HepG2 (cell line): ENCODE measurements around the gene TLN1. TPM values are rescaled to one million over a fixed set of nuclear protein-coding genes. Genes with fewer than 3 reads are reported as not detected.

Experiments used
- ATM ChIP-seq: fragments of 450-650 bp; IDR thresholded peaks from 2 replicates; pipeline ENCODE4 v1.7.1; 2017; ENCODE audit warnings: mild to moderate bottlenecking, borderline replicate concordance
- CEBPG ChIP-seq: IDR thresholded peaks from 2 replicates; pipeline ENCODE4 v1.6.1; 2016
- CSRNP2 ChIP-seq: sonication (generic); formaldehyde crosslinking; conservative IDR thresholded peaks from 2 replicates; pipeline ENCODE4 v1.8.0; 2022; ENCODE audit warnings: low read depth, missing genetic modification reagents
- FOXJ3 ChIP-seq: sonication (generic); formaldehyde crosslinking; IDR thresholded peaks from 2 replicates; pipeline ENCODE4 v1.4.0; 2020; ENCODE audit warnings: missing genetic modification reagents, mild to moderate bottlenecking, borderline replicate concordance
- FOXO1 ChIP-seq: sonication (generic); formaldehyde crosslinking; IDR thresholded peaks from 2 replicates; pipeline ENCODE4 v1.4.0; 2020; ENCODE audit warnings: missing genetic modification reagents
- GABPA ChIP-seq, 2 experiments: IDR thresholded peaks; 2 replicates each; pipeline ENCODE4 v1.6.1; 2011 to 2016; ENCODE audit warnings: low read depth in 2 of 2, low read length in 1 of 2, missing biosample characterization in 1 of 2, missing genetic modification characterization in 1 of 2
- GABPB1 ChIP-seq: IDR thresholded peaks from 2 replicates; pipeline ENCODE4 v1.6.1; 2016; ENCODE audit warnings: mild to moderate bottlenecking, missing genetic modification reagents, moderate library complexity, missing compliant biosample characterization
- HES4 ChIP-seq: sonication (generic); formaldehyde crosslinking; IDR thresholded peaks from 2 replicates; pipeline ENCODE4 v1.9.0; 2021; ENCODE audit warnings: mild to moderate bottlenecking, missing genetic modification reagents, borderline replicate concordance
- HIVEP1 ChIP-seq: sonication (generic); formaldehyde crosslinking; IDR thresholded peaks from 2 replicates; pipeline ENCODE4 v1.4.0; 2020; ENCODE audit warnings: mild to moderate bottlenecking, missing genetic modification reagents
- HNRNPK ChIP-seq: fragments of 200-400 bp; formaldehyde crosslinking; IDR thresholded peaks from 2 replicates; pipeline ENCODE4 v1.6.1; 2018; ENCODE audit warnings: low read length, low read depth, moderate library complexity, mild to moderate bottlenecking; ENCODE audit not compliant: poor library complexity, severe bottlenecking
- MAZ ChIP-seq, 2 experiments: sonication (generic) in 1 of 2; formaldehyde crosslinking in 1 of 2; IDR thresholded peaks; 2 replicates each; pipeline versions ENCODE4 v1.5.0 to v1.6.1; 2012 to 2020; ENCODE audit warnings: low read depth in 2 of 2, mild to moderate bottlenecking in 2 of 2, borderline replicate concordance in 1 of 2, improper control_type of control experiment in 1 of 2, low read length in 1 of 2, missing genetic modification reagents in 1 of 2, moderate library complexity in 1 of 2
- MEIS2 ChIP-seq: sonication (generic); formaldehyde crosslinking; IDR thresholded peaks from 2 replicates; pipeline ENCODE4 v1.9.0; 2021; ENCODE audit warnings: mild to moderate bottlenecking, missing genetic modification reagents
- MTA3 ChIP-seq: sonication (generic); formaldehyde crosslinking; IDR thresholded peaks from 2 replicates; pipeline ENCODE4 v1.4.0; 2020; ENCODE audit warnings: missing genetic modification reagents
- PITX1 ChIP-seq: sonication (generic); formaldehyde crosslinking; IDR thresholded peaks from 2 replicates; pipeline ENCODE4 v1.5.1; 2020; ENCODE audit warnings: mild to moderate bottlenecking, missing genetic modification reagents
- REPIN1 ChIP-seq: sonication (generic); formaldehyde crosslinking; IDR thresholded peaks from 2 replicates; pipeline ENCODE4 v1.8.0; 2022; ENCODE audit warnings: missing genetic modification reagents, low read depth, mild to moderate bottlenecking, borderline replicate concordance
- SAP130 ChIP-seq: IDR thresholded peaks from 2 replicates; pipeline ENCODE4 v1.6.1; 2016; ENCODE audit warnings: low read depth
- SNAPC5 ChIP-seq: sonication (generic); formaldehyde crosslinking; IDR thresholded peaks from 2 replicates; pipeline ENCODE4 v1.8.1; 2023; ENCODE audit warnings: mild to moderate bottlenecking, missing genetic modification reagents, borderline replicate concordance
- TBL1XR1 ChIP-seq: fragments of 150-350 bp; IDR thresholded peaks from 2 replicates; pipeline ENCODE4 v1.6.1; 2014; ENCODE audit warnings: borderline replicate concordance, low read length; ENCODE audit not compliant: partially characterized antibody
- TOE1 ChIP-seq: sonication (generic); formaldehyde crosslinking; IDR thresholded peaks from 2 replicates; pipeline ENCODE4 v1.4.0; 2020; ENCODE audit warnings: mild to moderate bottlenecking, missing genetic modification reagents
- XRCC5 ChIP-seq: fragments of 200-400 bp; formaldehyde crosslinking; optimal IDR thresholded peaks from 2 replicates; pipeline ENCODE3; 2017; ENCODE audit warnings: mild to moderate bottlenecking, low read length
- ZBTB34 ChIP-seq: sonication (generic); formaldehyde crosslinking; IDR thresholded peaks from 2 replicates; pipeline ENCODE4 v1.8.0; 2022; ENCODE audit warnings: mild to moderate bottlenecking, missing genetic modification reagents
- ZFP37 ChIP-seq: sonication (generic); formaldehyde crosslinking; IDR thresholded peaks from 2 replicates; pipeline ENCODE4 v1.4.0; 2020; ENCODE audit warnings: missing genetic modification reagents, borderline replicate concordance
- ZNF274 ChIP-seq: sonication (generic); formaldehyde crosslinking; IDR thresholded peaks from 2 replicates; pipeline ENCODE4 v1.5.1; 2020; ENCODE audit warnings: mild to moderate bottlenecking, missing genetic modification reagents
- ZNF441 ChIP-seq: sonication (generic); formaldehyde crosslinking; IDR thresholded peaks from 2 replicates; pipeline ENCODE4 v1.7.0; 2021; ENCODE audit warnings: missing genetic modification reagents, borderline replicate concordance
- ZNF563 ChIP-seq: sonication (generic); formaldehyde crosslinking; IDR thresholded peaks from 2 replicates; pipeline ENCODE4 v1.8.0; 2022; ENCODE audit warnings: mild to moderate bottlenecking, moderate library complexity, missing genetic modification reagents
- ZNF616 ChIP-seq: sonication (generic); formaldehyde crosslinking; IDR thresholded peaks from 2 replicates; pipeline ENCODE4 v1.5.0; 2020; ENCODE audit warnings: low read depth, mild to moderate bottlenecking, missing genetic modification reagents
- ZNF678 ChIP-seq: sonication (generic); formaldehyde crosslinking; IDR thresholded peaks from 2 replicates; pipeline ENCODE4 v1.4.0; 2020; ENCODE audit warnings: mild to moderate bottlenecking, missing genetic modification reagents
- ZNF792 ChIP-seq: IDR thresholded peaks from 2 replicates; pipeline ENCODE4 v1.6.1; 2016
- ZNF841 ChIP-seq: sonication (generic); formaldehyde crosslinking; IDR thresholded peaks from 2 replicates; pipeline ENCODE4 v1.8.1; 2023; ENCODE audit warnings: missing genetic modification reagents, borderline replicate concordance
- polyA plus RNA-seq, 8 experiments: library from polyadenylated mRNA; depleted of rRNA in 3 of 8; stranded (reverse) in 7 of 8; unstranded in 1 of 8; fragments of >200 nt; fragmentation: Illumina TruSeq in 4 of 8; extraction: Trizol in 4 of 8; gene quantifications; 2 replicates each; pipeline versions ENCODE4 v1.2.1 to v1.2.3, GENCODE V29; 2011 to 2016; ENCODE audit warnings: low read depth in 4 of 8, missing spikeins in 1 of 8, mixed read lengths in 1 of 8; ENCODE audit not compliant: insufficient read depth in 1 of 8
- total RNA-seq, 5 experiments: library from RNA; depleted of rRNA; stranded (reverse); fragments of >200 nt; fragmentation: Illumina TruSeq; extraction: Trizol; gene quantifications; 2 replicates each; pipeline ENCODE4 v1.2.3, GENCODE V29; 2016; ENCODE audit warnings: low read depth in 1 of 5

Gene TLN1
- total and polyA plus RNA-seq, 2 of the 13 experiments (the other 11 are each of a cell fraction or from before 2014, with no cell fraction given), result 35.2 to 51.8 TPM

- TF ChIP-seq ZBTB34 (CRISPR knock-in tag), result no peak
- no peak for TF ChIP-seq ZNF841 (CRISPR knock-in tag)
- peak; percentile 81 for TF ChIP-seq ZNF563 (CRISPR knock-in tag)
- TF ChIP-seq SNAPC5 (CRISPR knock-in tag), result no peak
- no peak for TF ChIP-seq MTA3 (CRISPR knock-in tag)
- no peak for TF ChIP-seq ZNF678 (CRISPR knock-in tag)
- no peak for TF ChIP-seq HNRNPK
- no peak for TF ChIP-seq HES4 (CRISPR knock-in tag)
- no peak for TF ChIP-seq ZFP37 (CRISPR knock-in tag)
- TF ChIP-seq ZNF792 (CRISPR knock-in tag), result peak; percentile 32; the same call in 1 of the 2 replicates
- TF ChIP-seq CEBPG (CRISPR knock-in tag), result peak; percentile 57; the same call in 1 of the 2 replicates
- TF ChIP-seq ZNF441 (CRISPR knock-in tag), result peak; percentile 65; the same call in 1 of the 2 replicates
- no peak for TF ChIP-seq PITX1 (CRISPR knock-in tag)
- peak; percentile 58; the same call in 1 of the 2 replicates for TF ChIP-seq FOXJ3 (CRISPR knock-in tag)
- TF ChIP-seq CSRNP2 (CRISPR knock-in tag), result no peak
- no peak for TF ChIP-seq TOE1 (CRISPR knock-in tag)
- peak; percentile 91 for TF ChIP-seq HIVEP1 (CRISPR knock-in tag)
- TF ChIP-seq MEIS2 (CRISPR knock-in tag), result peak; percentile 46; the same call in 1 of the 2 replicates
- no peak for TF ChIP-seq TBL1XR1
- TF ChIP-seq GABPA (IDR thresholded peaks at IDR 0.05; ENCODE audit: low read depth, low read length), result peak; percentile 89
- peak; percentile 93 for TF ChIP-seq GABPA (CRISPR knock-in tag; IDR thresholded peaks at IDR 0.05; ENCODE audit: low read depth)
- TF ChIP-seq MAZ (IDR thresholded peaks at IDR 0.05; ENCODE audit: borderline replicate concordance, low read depth, low read length), result peak; percentile 92
- peak; percentile 98 for TF ChIP-seq MAZ (CRISPR knock-in tag; IDR thresholded peaks at IDR 0.05; ENCODE audit: low read depth)
- TF ChIP-seq ZNF616 (CRISPR knock-in tag), result no peak
- TF ChIP-seq XRCC5, result peak; percentile 40
- peak; percentile 58; the same call in 1 of the 2 replicates for TF ChIP-seq ZNF274
- TF ChIP-seq FOXO1, result no peak; the same call in 1 of the 2 replicates
- no peak for TF ChIP-seq ATM
- TF ChIP-seq REPIN1, result peak; percentile 90; the same call in 1 of the 2 replicates
- TF ChIP-seq GABPB1 (CRISPR knock-in tag), result peak; percentile 96
- TF ChIP-seq SAP130 (CRISPR knock-in tag), result peak; percentile 96
These were observed at the start of gene TLN1, which contains the start of gene CREB3 (continued) for GRCh38 chr9:35732185-35732799.
